HCT116 (cell line): ENCODE measurements around the gene WASF2. TPM values are rescaled to one million over a fixed set of nuclear protein-coding genes. Genes with fewer than 3 reads are reported as not detected.

ENCODE experiments used
- ATAC-seq: fragments of 200-7000 bp; cut with Tn5 transposase; 2 replicates; pipeline ENCODE4 v1.9.1; 2020; ENCODE audit warnings: mild to moderate bottlenecking, moderate library complexity
- BruUV-seq: library from RNA; stranded (reverse); fragments of 400-500 nt; replicated peaks from 2 replicates; lab custom pipeline; 2021; lab: Mats Ljungman, UMichigan
- CTCF ChIA-PET: fragments of 300-600 bp; sonication (Branson Sonifier 250); formaldehyde crosslinking; loops from one replicate; lab custom pipeline; 2021; ENCODE audit warnings: antibody characterized with exemption; lab: Charles Lee
- POLR2A ChIA-PET: fragments of 300-600, 350-600 bp; sonication (Branson Sonifier 250); formaldehyde crosslinking; loops from one replicate; lab custom pipeline; 2021; ENCODE audit warnings: antibody characterized with exemption; lab: Charles Lee
- RAD21 ChIA-PET, 2 experiments: fragments of 300-600 bp; sonication (Branson Sonifier 250); formaldehyde crosslinking; loops; one replicate each; lab custom pipeline; 2023; ENCODE audit warnings: low total read pairs in 2 of 2; ENCODE audit not compliant: uncharacterized antibody in 2 of 2, unreplicated experiment in 2 of 2, low non-redundant PET in 1 of 2; lab: Charles Lee
- DNase-seq: peaks from one replicate; pipeline ENCODE4 v3.0.0-alpha.2; 2010; ENCODE audit warnings: low read depth, low spot score
- H2AFZ ChIP-seq: fragments of 200-600 bp; shearing (Covaris generic), sonication (generic); 2 replicates; pipeline ENCODE4 v1.6.1; 2017; ENCODE audit warnings: low read depth, mixed run types, mixed read lengths, antibody characterized with exemption, low read length; ENCODE audit not compliant: poor library complexity, severe bottlenecking
- H3K27ac ChIP-seq: 2 replicates; pipeline ENCODE4 v1.5.1; 2012; ENCODE audit warnings: low read depth, low read length
- H3K27me3 ChIP-seq: fragments of 200-600 bp; sonication (generic); 2 replicates; pipeline ENCODE4 v1.6.1; 2016; ENCODE audit warnings: mixed run types, low read length, mixed read lengths; ENCODE audit not compliant: insufficient read depth
- H3K36me3 ChIP-seq, 2 experiments: fragments of 200-500 bp in 1 of 2; fragments of 200-600 bp in 1 of 2; sonication (Bioruptor generic) in 1 of 2; sonication (generic) in 1 of 2; 2 replicates each; pipeline versions ENCODE4 v1.5.1 to v1.6.1; 2014 to 2016; ENCODE audit warnings: low read length in 2 of 2, inconsistent platforms in 1 of 2, mixed read lengths in 1 of 2, mixed run types in 1 of 2; ENCODE audit not compliant: insufficient read depth in 2 of 2, control insufficient read depth in 1 of 2
- H3K4me1 ChIP-seq, 2 experiments: fragments of 200-600 bp in 1 of 2; sonication (generic) in 1 of 2; 2 replicates each; pipeline versions ENCODE4 v1.5.1 to v1.6.1; 2012 to 2017; ENCODE audit warnings: low read length in 2 of 2, inconsistent platforms in 1 of 2, mild to moderate bottlenecking in 1 of 2, mixed read lengths in 1 of 2, mixed run types in 1 of 2, moderate library complexity in 1 of 2; ENCODE audit not compliant: insufficient read depth in 2 of 2, control insufficient read depth in 1 of 2
- H3K4me2 ChIP-seq: fragments of 200-600 bp; sonication (generic); 2 replicates; pipeline ENCODE4 v1.6.1; 2017; ENCODE audit warnings: mixed run types, low read length, mixed read lengths
- H3K4me3 ChIP-seq, 2 experiments: fragments of 200-600 bp in 1 of 2; sonication (generic) in 1 of 2; replicated peaks in 1 of 2; 2 replicates each; pipeline ENCODE4 v1.5.1; 2011 to 2016; ENCODE audit warnings: low read length in 2 of 2, control low read depth in 1 of 2, low read depth in 1 of 2, mild to moderate bottlenecking in 1 of 2, mixed read lengths in 1 of 2, mixed run types in 1 of 2
- H3K79me2 ChIP-seq: fragments of 200-600 bp; sonication (generic); 2 replicates; pipeline ENCODE4 v1.6.1; 2017; ENCODE audit warnings: mild to moderate bottlenecking, mixed run types, low read length, moderate library complexity, mixed read lengths; ENCODE audit not compliant: insufficient read depth
- H3K9ac ChIP-seq: fragments of 200-600 bp; sonication (generic); 2 replicates; pipeline ENCODE4 v1.6.1; 2016; ENCODE audit warnings: low read length, mixed read lengths
- H3K9me2 ChIP-seq: fragments of 200-600 bp; sonication (generic), shearing (Covaris generic); 2 replicates; pipeline ENCODE4 v1.6.1; 2017; ENCODE audit warnings: mixed run types, mild to moderate bottlenecking, moderate library complexity; ENCODE audit not compliant: insufficient read depth
- H3K9me3 ChIP-seq, 2 experiments: fragments of 200-500 bp in 1 of 2; fragments of 200-600 bp in 1 of 2; sonication (Bioruptor generic) in 1 of 2; sonication (generic) in 1 of 2; 2 replicates each; pipeline ENCODE4 v1.6.1; 2014 to 2017; ENCODE audit warnings: low read length in 2 of 2, mixed read lengths in 2 of 2, inconsistent platforms in 1 of 2, low read depth in 1 of 2, mild to moderate bottlenecking in 1 of 2, mixed run types in 1 of 2, moderate library complexity in 1 of 2; ENCODE audit not compliant: control insufficient read depth in 1 of 2, insufficient read depth in 1 of 2
- H4K20me1 ChIP-seq: fragments of 200-600 bp; sonication (generic), shearing (Covaris generic); 2 replicates; pipeline ENCODE4 v1.6.1; 2017; ENCODE audit warnings: mixed run types, mild to moderate bottlenecking, moderate library complexity; ENCODE audit not compliant: insufficient read depth
- EGR1 ChIP-seq: IDR thresholded peaks from 2 replicates; pipeline ENCODE4 v1.6.1; 2012; ENCODE audit warnings: low read depth
- JUND ChIP-seq: IDR thresholded peaks from 2 replicates; pipeline ENCODE4 v1.6.1; 2012
- SIN3A ChIP-seq: IDR thresholded peaks from 2 replicates; pipeline ENCODE4 v1.6.1; 2012; ENCODE audit warnings: low read depth
- intact Hi-C: fragments of 100-400 bp; cut with micrococcal nuclease; formaldehyde crosslinking; loops from 2 replicates; pipeline ENCODE4 v1.10.0; 2022
- total RNA-seq: library from RNA; stranded (reverse); gene quantifications from one replicate; pipeline ENCODE4 v1.2.1, GENCODE V29; 2021; ENCODE audit not compliant: unreplicated experiment
- TF ChIP-seq, protein P1 (sequence below), 3 experiments: fragments of 200-600 bp in 1 of 3; sonication (generic) in 1 of 3; IDR thresholded peaks in 2 of 3; conservative IDR thresholded peaks in 1 of 3; 2 replicates each; pipeline ENCODE4 v1.5.1; 2012 to 2017; ENCODE audit warnings: low read depth in 2 of 3, low read length in 2 of 3, antibody characterized with exemption in 1 of 3, borderline replicate concordance in 1 of 3, control low read depth in 1 of 3, mild to moderate bottlenecking in 1 of 3, mixed read lengths in 1 of 3, mixed run types in 1 of 3, moderate library complexity in 1 of 3; ENCODE audit not compliant: insufficient read depth in 1 of 3
- TF ChIP-seq, protein P2 (sequence below): IDR thresholded peaks from 2 replicates; pipeline ENCODE4 v1.6.1; 2012
- TF ChIP-seq, protein P3 (sequence below): IDR thresholded peaks from 2 replicates; pipeline ENCODE4 v1.6.1; 2011; ENCODE audit warnings: mild to moderate bottlenecking, low read length, moderate library complexity; ENCODE audit not compliant: insufficient replicate concordance; ENCODE audit errors: extremely low read depth

The WASF2 gene
- total RNA-seq, 1 experiment from 2014 or later: 111 TPM

DNA sequence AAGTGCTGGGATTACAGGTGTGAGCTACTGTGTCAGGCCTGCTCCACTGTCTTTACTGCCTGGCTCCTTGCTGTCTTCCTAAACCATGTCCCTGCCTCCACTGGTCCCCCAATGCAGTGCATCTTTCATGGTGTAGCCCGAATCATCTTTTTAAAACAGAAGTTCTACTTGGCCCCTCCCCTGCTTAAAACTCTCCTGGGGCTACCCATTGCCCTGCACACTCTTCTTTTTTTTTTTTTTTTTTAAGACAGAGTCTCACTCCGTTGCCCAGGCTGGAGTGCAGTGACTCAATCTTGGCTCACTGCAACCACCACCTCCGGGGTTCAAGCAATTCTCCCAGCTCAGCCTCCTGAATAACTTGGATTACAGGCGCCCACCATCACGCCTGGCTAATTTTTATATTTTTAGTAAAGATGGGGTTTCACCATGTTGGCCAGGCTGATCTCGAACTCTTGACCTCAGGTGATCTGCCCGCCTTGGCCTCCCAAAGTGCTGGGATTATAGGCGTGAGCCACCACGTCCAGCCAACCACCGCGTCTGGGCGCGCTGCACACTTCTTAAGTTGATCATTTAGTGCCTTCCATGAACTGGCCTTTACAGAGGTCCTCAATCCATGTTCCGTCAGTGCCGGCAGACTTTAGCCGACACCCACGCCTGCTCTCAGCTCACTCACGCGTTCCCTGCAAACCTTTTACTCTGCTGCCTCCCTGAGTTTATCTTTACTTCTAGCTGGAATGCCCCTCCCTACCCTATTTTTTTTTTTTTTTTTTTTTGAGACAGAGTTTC is 117.8 kb downstream of the WASF2 start:
- Histone ChIP-seq H3K9ac (no peak overlapping the region), H3K4me2 (no peak overlapping the region), H3K27ac (no peak overlapping the region), H2AFZ (no peak overlapping the region), H3K4me1 (peaks cover 4 to 8% of the 10 kb centered on the region in 2 experiments), H3K27me3 (no peaks in the 10 kb centered on the region), H4K20me1 (no peaks in the 10 kb centered on the region), H3K36me3 (no peaks in the 10 kb centered on the region), H3K9me3 (no peaks in the 10 kb centered on the region), H3K79me2 (no peaks in the 10 kb centered on the region), H3K4me3 (no peak overlapping the region), H3K9me2 (no peaks in the 10 kb centered on the region)
- no peak for ATAC-seq
- BruUV-seq: no TSS peak
- TF ChIP-seq, protein P1, sequence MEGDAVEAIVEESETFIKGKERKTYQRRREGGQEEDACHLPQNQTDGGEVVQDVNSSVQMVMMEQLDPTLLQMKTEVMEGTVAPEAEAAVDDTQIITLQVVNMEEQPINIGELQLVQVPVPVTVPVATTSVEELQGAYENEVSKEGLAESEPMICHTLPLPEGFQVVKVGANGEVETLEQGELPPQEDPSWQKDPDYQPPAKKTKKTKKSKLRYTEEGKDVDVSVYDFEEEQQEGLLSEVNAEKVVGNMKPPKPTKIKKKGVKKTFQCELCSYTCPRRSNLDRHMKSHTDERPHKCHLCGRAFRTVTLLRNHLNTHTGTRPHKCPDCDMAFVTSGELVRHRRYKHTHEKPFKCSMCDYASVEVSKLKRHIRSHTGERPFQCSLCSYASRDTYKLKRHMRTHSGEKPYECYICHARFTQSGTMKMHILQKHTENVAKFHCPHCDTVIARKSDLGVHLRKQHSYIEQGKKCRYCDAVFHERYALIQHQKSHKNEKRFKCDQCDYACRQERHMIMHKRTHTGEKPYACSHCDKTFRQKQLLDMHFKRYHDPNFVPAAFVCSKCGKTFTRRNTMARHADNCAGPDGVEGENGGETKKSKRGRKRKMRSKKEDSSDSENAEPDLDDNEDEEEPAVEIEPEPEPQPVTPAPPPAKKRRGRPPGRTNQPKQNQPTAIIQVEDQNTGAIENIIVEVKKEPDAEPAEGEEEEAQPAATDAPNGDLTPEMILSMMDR (IDR thresholded peaks at IDR 0.05 in 2 of 3, conservative IDR thresholded peaks at IDR 0.05 in 1 of 3; ENCODE audit: borderline replicate concordance in 1 of 3, insufficient read depth in 1 of 3, low read depth in 2 of 3, low read length in 2 of 3): no peak
- TF ChIP-seq, protein P2, sequence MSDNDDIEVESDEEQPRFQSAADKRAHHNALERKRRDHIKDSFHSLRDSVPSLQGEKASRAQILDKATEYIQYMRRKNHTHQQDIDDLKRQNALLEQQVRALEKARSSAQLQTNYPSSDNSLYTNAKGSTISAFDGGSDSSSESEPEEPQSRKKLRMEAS: no peak
- no peak for TF ChIP-seq EGR1
- TF ChIP-seq, protein P3, sequence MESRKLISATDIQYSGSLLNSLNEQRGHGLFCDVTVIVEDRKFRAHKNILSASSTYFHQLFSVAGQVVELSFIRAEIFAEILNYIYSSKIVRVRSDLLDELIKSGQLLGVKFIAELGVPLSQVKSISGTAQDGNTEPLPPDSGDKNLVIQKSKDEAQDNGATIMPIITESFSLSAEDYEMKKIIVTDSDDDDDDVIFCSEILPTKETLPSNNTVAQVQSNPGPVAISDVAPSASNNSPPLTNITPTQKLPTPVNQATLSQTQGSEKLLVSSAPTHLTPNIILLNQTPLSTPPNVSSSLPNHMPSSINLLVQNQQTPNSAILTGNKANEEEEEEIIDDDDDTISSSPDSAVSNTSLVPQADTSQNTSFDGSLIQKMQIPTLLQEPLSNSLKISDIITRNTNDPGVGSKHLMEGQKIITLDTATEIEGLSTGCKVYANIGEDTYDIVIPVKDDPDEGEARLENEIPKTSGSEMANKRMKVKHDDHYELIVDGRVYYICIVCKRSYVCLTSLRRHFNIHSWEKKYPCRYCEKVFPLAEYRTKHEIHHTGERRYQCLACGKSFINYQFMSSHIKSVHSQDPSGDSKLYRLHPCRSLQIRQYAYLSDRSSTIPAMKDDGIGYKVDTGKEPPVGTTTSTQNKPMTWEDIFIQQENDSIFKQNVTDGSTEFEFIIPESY: no peak
- TF ChIP-seq JUND: no peak
- TF ChIP-seq SIN3A: no peak
- POLR2A ChIA-PET: interaction anchor here (0.8 kb wide), 1 partner anchor 32 kb away, joined by 4 read pairs; no protein-coding TSS in a partner anchor
- CTCF ChIA-PET: interaction anchor here (0.6 to 1.2 kb wide), 2 partner anchors 19 to 21 kb away, joined by 3 read pairs; no protein-coding TSS in a partner anchor
- no peak for DNase-seq
- RAD21 ChIA-PET: no interaction called here
- intact Hi-C loops: no loop called here
